Kidney epithelial cell (primary cell): Measurements from ENCODE around the gene SIPA1L3. TPM values are rescaled to one million over a fixed set of nuclear protein-coding genes. Genes with fewer than 3 reads are reported as not detected.

Experiments used
- DNase-seq: peaks from one replicate; pipeline ENCODE4 v3.0.0-alpha.2; 2010; ENCODE audit warnings: low read depth
- H3K27me3 ChIP-seq: 2 replicates; pipeline ENCODE4 v1.6.0; 2011; ENCODE audit warnings: low read length; ENCODE audit not compliant: control insufficient read depth, insufficient read depth
- H3K36me3 ChIP-seq: 2 replicates; pipeline ENCODE4 v1.5.1; 2011; ENCODE audit warnings: low read length; ENCODE audit not compliant: control insufficient read depth, insufficient read depth
- H3K4me3 ChIP-seq: 2 replicates; pipeline ENCODE4 v1.5.1; 2011; ENCODE audit warnings: low read depth, mild to moderate bottlenecking, control low read depth, low read length
- total RNA-seq: library from RNA; depleted of rRNA; stranded (reverse); fragments of >200 nt; gene quantifications from 2 replicates; pipeline ENCODE4 v1.2.3, GENCODE V29; 2015
- TF ChIP-seq, protein P1 (sequence below): IDR thresholded peaks from 2 replicates; pipeline ENCODE4 v1.5.1; 2011; ENCODE audit warnings: mild to moderate bottlenecking, moderate library complexity, low read length, control low read depth, inconsistent platforms; ENCODE audit not compliant: insufficient read depth, poor library complexity, severe bottlenecking

SIPA1L3 gene
- total RNA-seq, 1 donor from 2014 or later: 40.4 TPM

DNA sequence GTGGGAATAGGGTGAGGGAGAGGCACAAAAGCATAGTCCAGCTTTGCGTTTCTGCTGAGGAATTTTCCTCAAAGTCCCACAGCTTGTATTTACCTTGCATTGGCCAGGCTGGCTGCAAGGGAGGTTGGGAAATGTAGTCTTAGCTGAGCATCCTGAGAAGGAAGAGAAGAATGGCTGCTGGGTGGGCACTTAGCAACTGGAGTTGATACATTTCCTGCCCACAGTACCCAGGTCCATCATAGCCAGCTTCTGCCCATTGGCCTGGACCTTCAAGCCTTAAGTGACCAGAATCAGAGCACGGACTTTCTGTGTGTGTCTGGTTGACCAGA lies 112.4 kb downstream of the SIPA1L3 start:
- no peaks in the 10 kb centered on the region for H3K27me3 ChIP-seq
- H3K36me3 ChIP-seq: no peaks in the 10 kb centered on the region
- TF ChIP-seq, protein P1, sequence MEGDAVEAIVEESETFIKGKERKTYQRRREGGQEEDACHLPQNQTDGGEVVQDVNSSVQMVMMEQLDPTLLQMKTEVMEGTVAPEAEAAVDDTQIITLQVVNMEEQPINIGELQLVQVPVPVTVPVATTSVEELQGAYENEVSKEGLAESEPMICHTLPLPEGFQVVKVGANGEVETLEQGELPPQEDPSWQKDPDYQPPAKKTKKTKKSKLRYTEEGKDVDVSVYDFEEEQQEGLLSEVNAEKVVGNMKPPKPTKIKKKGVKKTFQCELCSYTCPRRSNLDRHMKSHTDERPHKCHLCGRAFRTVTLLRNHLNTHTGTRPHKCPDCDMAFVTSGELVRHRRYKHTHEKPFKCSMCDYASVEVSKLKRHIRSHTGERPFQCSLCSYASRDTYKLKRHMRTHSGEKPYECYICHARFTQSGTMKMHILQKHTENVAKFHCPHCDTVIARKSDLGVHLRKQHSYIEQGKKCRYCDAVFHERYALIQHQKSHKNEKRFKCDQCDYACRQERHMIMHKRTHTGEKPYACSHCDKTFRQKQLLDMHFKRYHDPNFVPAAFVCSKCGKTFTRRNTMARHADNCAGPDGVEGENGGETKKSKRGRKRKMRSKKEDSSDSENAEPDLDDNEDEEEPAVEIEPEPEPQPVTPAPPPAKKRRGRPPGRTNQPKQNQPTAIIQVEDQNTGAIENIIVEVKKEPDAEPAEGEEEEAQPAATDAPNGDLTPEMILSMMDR: no peak
- no peak overlapping the region for H3K4me3 ChIP-seq
- no peak for DNase-seq

DNA sequence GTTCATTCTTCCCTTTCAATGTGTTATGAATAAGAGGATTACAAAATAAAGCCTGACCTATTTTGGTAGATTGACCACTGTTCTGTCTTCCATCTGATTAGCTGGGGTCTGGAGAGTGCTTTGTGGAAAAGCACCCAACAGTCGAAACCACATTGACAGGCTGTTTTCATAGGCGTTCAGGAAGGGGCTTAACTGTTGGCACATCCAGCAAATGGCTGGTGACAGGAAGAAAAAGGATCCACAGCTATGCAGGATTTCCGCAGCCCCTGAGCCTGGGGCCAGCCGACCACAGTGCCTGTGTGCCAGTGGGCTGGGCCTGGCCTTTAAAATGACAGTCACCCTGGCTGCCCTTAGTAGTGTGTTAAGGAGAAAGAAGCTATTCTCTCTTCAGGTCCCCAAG lies 113.3 kb downstream of the SIPA1L3 start:
- Histone ChIP-seq H3K4me3 (no peak overlapping the region), H3K36me3 (no peaks in the 10 kb centered on the region), H3K27me3 (no peaks in the 10 kb centered on the region)
- no peak for DNase-seq
- TF ChIP-seq, protein P1: no peak

DNA sequence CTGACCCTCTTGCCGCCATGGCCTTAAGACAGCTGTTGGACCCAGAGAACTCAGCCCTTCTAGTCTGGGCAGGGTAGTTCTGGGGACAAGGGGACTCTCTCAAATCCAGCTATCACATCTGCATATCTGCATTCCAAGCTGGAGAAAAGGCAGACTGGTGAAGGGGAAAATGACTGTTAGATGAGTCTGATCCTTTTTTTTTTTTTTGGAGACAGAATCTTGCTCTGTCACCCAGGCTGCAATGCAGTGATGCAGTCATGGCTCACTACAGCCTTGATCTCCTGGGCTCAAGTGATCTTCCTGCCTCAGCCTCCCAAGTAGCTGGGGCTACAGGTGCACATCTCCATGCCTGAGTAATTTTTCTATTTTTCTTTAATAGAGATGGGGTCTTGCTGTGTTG lies 114.3 kb downstream of the SIPA1L3 start:
- no peak for DNase-seq
- TF ChIP-seq, protein P1: no peak
- H3K36me3 ChIP-seq: no peaks in the 10 kb centered on the region
- no peak overlapping the region for H3K4me3 ChIP-seq
- H3K27me3 ChIP-seq: no peaks in the 10 kb centered on the region

DNA sequence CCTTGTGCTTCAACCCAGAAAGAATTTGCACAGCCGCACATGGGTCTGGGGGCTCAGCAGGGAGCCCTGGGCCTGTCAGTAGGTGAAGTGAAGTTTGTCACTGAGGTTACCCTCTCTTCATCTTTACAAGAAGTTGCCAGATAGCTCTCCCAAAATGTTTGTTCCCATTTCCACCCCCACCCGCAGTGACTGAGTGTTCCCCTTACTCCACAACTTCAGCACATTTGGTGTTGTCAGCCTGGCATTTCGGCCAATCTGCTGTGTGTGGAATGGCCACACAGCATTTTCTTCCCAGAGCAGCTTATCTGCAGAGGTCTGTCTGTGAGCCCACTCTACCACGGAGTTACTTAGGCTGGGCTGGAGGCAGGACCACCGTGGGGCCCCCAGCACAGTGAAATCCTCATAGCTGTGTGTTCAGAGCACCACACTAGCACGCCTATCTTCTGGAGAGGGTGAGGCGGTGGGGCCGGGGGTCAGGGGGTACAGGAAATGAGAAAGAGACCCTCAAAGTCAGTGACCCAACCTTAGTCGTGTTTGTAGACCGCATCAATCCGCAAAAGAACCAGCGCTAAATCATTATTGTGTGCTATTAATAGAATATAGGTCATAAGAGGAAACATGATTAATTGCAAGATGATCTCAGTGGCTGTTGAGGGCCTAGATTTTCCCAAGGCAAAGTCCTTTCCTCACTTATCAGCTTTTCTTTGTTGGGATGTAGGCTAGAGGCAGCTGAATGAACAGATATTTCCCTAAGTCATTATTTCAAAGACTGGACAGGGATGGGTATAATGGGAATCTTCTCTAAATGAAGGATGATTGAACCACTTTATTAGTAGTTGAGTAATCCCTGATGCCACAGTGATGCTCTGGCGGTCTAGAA lies 116.0 kb downstream of the SIPA1L3 start:
- Histone ChIP-seq H3K27me3 (no peaks in the 10 kb centered on the region), H3K4me3 (no peak overlapping the region), H3K36me3 (no peaks in the 10 kb centered on the region)
- TF ChIP-seq, protein P1: no peak
- DNase-seq: no peak

DNA sequence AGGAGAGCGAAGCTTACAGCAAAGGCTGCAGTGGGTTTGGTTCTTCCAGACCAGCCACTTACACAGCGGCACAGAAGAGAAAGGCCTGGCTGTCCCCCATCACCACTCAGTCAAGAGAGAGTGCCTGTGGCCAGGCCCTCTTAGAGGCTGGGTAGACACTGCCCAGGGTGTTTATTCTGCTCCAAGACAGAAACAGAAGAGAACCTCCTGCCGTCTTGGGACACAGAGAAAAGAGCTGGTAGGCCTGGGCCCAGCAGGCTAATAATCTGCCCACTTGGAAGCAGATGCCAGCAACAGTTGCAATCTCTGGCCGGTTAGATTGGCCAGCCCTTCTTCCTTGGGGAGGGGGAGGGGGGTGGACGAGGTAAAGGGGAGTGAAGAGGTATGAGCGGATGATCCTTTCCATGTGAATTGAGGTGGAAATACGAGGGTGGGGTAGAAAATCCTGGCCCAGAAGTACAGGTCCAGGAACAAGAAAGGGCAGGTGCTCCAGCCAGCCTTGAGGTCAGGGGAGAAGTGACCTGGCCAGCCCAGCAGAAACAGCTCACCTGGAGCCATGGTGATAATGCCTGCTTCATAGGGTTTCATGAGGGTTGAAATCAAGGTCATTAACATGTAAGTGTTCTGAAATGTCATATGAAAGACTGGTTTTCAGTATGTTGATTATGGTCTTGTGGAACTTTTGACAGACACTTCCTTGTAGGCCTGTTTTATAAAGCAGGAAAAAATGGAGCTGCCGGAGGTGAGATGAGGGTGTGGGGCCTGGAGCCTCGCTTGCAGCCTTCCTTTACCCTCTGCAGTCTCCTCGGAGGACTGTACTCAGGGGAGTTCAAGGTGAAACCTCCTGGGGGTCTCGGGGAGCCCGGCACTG lies 116.9 kb downstream of the SIPA1L3 start:
- no peaks in the 10 kb centered on the region for H3K27me3 ChIP-seq
- no peak overlapping the region for H3K4me3 ChIP-seq
- peaks cover 1% of the 10 kb centered on the region for H3K36me3 ChIP-seq
- TF ChIP-seq, protein P1: no peak
- no peak for DNase-seq
